Vagina (tissue), 2 donors: ENCODE results near the gene OSBPL1A. TPM values are rescaled to one million over a fixed set of nuclear protein-coding genes. Genes with fewer than 3 reads are reported as not detected.

Experiments
- DNase-seq, 2 donors: peaks; one replicate each; pipeline ENCODE4 v3.0.0-alpha.2; 2017; ENCODE audit errors: extremely low spot score in 2 of 2
- H3K27ac ChIP-seq: fragments of 200-600 bp; sonication (generic); one replicate; pipeline ENCODE4 v1.5.1; 2019
- H3K27me3 ChIP-seq: fragments of 200-600 bp; sonication (generic); one replicate; pipeline ENCODE4 v1.5.1; 2019
- H3K36me3 ChIP-seq, 2 donors: fragments of 200-600 bp; sonication (generic); one replicate each; pipeline ENCODE4 v1.5.1; 2017 to 2019
- H3K4me1 ChIP-seq: fragments of 200-600 bp; sonication (generic); one replicate; pipeline ENCODE4 v1.5.1; 2019
- H3K4me3 ChIP-seq, 2 donors: fragments of 200-600 bp; sonication (generic); 1 replicate in 1 of 2; 2 replicates in 1 of 2; pipeline ENCODE4 v1.5.1; 2016 to 2019
- H3K9me3 ChIP-seq: fragments of 200-600 bp; sonication (generic); one replicate; pipeline ENCODE4 v1.5.1; 2019
- POLR2A ChIP-seq, 2 donors: fragments of 450-650 bp; IDR thresholded peaks; one replicate each; pipeline ENCODE4 v1.6.1; 2017; ENCODE audit warnings: antibody characterized with exemption in 2 of 2, mild to moderate bottlenecking in 2 of 2, moderate library complexity in 2 of 2
- POLR2AphosphoS5 ChIP-seq, 2 donors: sonication (generic); formaldehyde crosslinking; IDR thresholded peaks; one replicate each; pipeline ENCODE4 v1.9.0; 2017; ENCODE audit warnings: antibody characterized with exemption in 2 of 2, mild to moderate bottlenecking in 2 of 2, low read depth in 1 of 2; ENCODE audit not compliant: insufficient read depth in 1 of 2
- intact Hi-C: fragments of 100-400 bp; cut with DNase I; formaldehyde crosslinking; loops from one replicate; pipeline ENCODE4 v1.15.1; 2023
- total RNA-seq: library from RNA; depleted of rRNA; stranded (reverse); fragments of >200 nt; gene quantifications from one replicate; pipeline ENCODE4 v1.2.3, GENCODE V29; 2016
- TF ChIP-seq, protein P1 (sequence below), 3 experiments: fragments of 450-650 bp in 2 of 3; fragments of 200-600 bp in 1 of 3; sonication (generic) in 1 of 3; IDR thresholded peaks; one replicate each; pipeline ENCODE4 v1.5.1; 2017 to 2019; ENCODE audit warnings: antibody characterized with exemption in 3 of 3, mild to moderate bottlenecking in 2 of 3, moderate library complexity in 2 of 3

Gene OSBPL1A
- total RNA-seq, 1 donor from 2014 or later, result 33.9 TPM

DNA sequence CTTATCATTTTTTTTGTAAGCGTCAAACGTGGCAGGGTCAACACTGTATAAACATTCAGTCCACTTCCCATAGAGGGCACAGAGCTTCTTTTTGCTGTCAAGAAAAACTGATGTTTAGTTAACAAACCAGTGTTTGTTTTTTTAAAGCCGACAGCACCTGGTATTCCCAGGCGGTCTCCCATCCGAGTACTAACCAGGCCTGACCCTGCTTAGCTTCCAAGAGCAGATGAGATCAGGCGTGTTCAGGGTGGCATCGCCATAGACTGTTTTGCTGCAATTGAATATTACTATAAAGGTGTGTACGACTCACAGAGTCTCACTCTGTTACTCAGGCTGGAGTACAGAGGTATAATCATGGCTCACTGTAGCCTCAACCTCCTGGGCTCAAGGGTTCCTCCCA is 227.3 kb downstream of the OSBPL1A start:
- DNase-seq, result no peak
- intact Hi-C loops, result no loop called here

DNA sequence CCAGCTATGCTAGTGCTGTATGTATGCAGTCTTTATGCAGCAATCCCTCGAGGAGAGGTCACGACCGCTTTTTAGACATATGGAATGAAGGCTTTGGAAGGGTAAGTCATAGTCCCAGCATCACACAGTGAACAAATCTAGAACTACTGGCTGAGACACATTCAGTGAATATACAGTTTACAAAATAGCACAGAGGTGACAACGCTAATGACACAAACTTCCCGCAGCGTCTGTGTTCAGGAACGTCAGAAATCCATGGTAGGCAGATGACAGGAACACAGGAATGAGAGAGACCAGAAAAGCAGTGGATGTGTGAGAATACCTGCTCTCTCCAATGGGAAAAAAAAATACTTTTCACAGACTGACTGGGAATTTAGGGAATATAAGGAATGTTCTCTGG is 229.1 kb downstream of the OSBPL1A start:
- TF ChIP-seq POLR2AphosphoS5 (IDR thresholded peaks at IDR 0.05; ENCODE audit: insufficient read depth in 1 of 2, low read depth in 1 of 2), result no peak
- TF ChIP-seq POLR2A (IDR thresholded peaks at IDR 0.05), result no peak
- TF ChIP-seq, protein P1, sequence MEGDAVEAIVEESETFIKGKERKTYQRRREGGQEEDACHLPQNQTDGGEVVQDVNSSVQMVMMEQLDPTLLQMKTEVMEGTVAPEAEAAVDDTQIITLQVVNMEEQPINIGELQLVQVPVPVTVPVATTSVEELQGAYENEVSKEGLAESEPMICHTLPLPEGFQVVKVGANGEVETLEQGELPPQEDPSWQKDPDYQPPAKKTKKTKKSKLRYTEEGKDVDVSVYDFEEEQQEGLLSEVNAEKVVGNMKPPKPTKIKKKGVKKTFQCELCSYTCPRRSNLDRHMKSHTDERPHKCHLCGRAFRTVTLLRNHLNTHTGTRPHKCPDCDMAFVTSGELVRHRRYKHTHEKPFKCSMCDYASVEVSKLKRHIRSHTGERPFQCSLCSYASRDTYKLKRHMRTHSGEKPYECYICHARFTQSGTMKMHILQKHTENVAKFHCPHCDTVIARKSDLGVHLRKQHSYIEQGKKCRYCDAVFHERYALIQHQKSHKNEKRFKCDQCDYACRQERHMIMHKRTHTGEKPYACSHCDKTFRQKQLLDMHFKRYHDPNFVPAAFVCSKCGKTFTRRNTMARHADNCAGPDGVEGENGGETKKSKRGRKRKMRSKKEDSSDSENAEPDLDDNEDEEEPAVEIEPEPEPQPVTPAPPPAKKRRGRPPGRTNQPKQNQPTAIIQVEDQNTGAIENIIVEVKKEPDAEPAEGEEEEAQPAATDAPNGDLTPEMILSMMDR (IDR thresholded peaks at IDR 0.05), result no peak
- intact Hi-C loops, result no loop called here
- no peaks in the 10 kb centered on the region for H3K27me3 ChIP-seq
- no peaks in the 10 kb centered on the region for H3K4me1 ChIP-seq
- peaks cover 0 to 44% of the 10 kb centered on the region in 2 donors for H3K36me3 ChIP-seq
- no peaks in the 10 kb centered on the region for H3K9me3 ChIP-seq
- no peak overlapping the region for H3K4me3 ChIP-seq
- DNase-seq, result no peak
- no peak overlapping the region for H3K27ac ChIP-seq

More for the DNA sequence above, 227.3 kb downstream of the OSBPL1A start:
- Histone ChIP-seq H3K9me3 (no peaks in the 10 kb centered on the region), H3K4me1 (no peaks in the 10 kb centered on the region), H3K27me3 (no peaks in the 10 kb centered on the region), H3K4me3 (no peak overlapping the region), H3K27ac (no peak overlapping the region), H3K36me3 (peaks cover 0 to 34% of the 10 kb centered on the region in 2 donors)
- TF ChIP-seq, protein P1 (IDR thresholded peaks at IDR 0.05), result no peak
- TF ChIP-seq POLR2A (IDR thresholded peaks at IDR 0.05) (no peak), POLR2AphosphoS5 (IDR thresholded peaks at IDR 0.05; ENCODE audit: insufficient read depth in 1 of 2, low read depth in 1 of 2) (no peak)

DNA sequence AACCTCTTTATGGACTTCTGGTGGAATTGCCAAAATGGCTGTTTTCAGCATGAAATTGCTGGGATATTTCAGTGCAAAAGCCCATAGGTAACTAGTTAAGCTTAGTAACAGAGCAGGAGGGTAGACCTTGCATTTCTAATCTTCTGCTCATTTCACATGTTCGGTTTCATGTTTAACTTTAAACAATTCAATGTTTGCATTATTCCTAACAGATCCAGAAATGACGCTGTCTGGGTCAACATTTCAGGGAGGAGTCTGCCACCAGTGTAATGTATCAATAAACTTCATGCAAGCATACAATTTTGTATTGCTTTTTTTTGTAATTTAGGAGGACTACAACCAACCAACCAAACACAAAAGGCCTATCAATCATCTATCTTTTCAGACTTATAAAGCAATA is 236.3 kb downstream of the OSBPL1A start:
- no peak overlapping the region for H3K27ac ChIP-seq
- H3K9me3 ChIP-seq, result no peaks in the 10 kb centered on the region
- H3K4me3 ChIP-seq, result no peak overlapping the region
- H3K27me3 ChIP-seq, result no peaks in the 10 kb centered on the region
- H3K4me1 ChIP-seq, result no peaks in the 10 kb centered on the region
- DNase-seq, result no peak
- TF ChIP-seq POLR2A (IDR thresholded peaks at IDR 0.05), result no peak
- no peak for TF ChIP-seq POLR2AphosphoS5 (IDR thresholded peaks at IDR 0.05; ENCODE audit: insufficient read depth in 1 of 2, low read depth in 1 of 2)
- TF ChIP-seq, protein P1 (IDR thresholded peaks at IDR 0.05), result no peak
- intact Hi-C loops, result no loop called here
- H3K36me3 ChIP-seq, result peaks cover 0 to 33% of the 10 kb centered on the region in 2 donors

DNA sequence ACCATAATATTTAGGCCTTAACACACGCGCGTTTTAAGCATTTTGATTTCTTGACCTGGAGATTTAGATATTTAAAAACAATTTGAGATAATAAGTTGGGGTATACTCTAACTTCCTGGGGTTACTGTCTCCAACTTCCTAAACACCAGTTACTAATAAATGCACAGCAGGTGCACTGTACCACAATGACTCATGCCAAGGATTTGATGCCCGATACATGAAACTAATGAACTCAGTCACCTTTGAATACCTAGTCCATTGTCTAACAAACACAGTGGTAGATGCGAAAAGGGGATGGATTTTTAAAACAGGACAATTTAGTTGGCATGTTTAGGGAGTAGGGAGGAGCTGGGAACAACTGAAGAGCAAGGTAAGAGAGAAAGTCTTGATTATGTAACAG is 237.5 kb downstream of the OSBPL1A start:
- Histone ChIP-seq H3K4me1 (no peaks in the 10 kb centered on the region), H3K27ac (no peak overlapping the region), H3K27me3 (no peaks in the 10 kb centered on the region), H3K36me3 (peaks cover 0 to 22% of the 10 kb centered on the region in 2 donors), H3K4me3 (no peak overlapping the region), H3K9me3 (no peaks in the 10 kb centered on the region)
- no peak for DNase-seq
- TF ChIP-seq, protein P1 (IDR thresholded peaks at IDR 0.05), result no peak
- TF ChIP-seq POLR2A (IDR thresholded peaks at IDR 0.05) (no peak), POLR2AphosphoS5 (IDR thresholded peaks at IDR 0.05; ENCODE audit: insufficient read depth in 1 of 2, low read depth in 1 of 2) (no peak)
- intact Hi-C loops, result no loop called here

DNA sequence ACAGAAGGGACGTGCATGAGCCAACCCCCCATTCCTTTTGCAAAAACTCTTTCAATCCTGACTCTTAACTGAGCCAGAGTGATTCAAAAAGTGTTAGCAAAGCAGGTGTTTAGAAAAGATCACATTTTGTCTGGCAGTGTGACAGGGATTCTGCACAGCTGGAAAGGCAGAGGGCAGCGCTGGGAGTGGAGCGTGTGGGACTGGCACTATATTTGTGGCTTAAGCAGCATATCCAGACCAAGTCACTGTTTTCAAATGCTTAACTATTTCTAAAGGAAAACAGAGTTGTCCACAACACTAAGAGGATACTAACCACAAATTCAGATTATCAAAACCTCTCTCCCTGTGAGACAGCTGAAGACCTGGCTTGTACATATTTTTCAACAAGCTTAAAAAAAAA is 239.8 kb downstream of the OSBPL1A start:
- DNase-seq, result no peak
- Histone ChIP-seq H3K4me1 (no peaks in the 10 kb centered on the region), H3K27me3 (no peaks in the 10 kb centered on the region), H3K9me3 (no peaks in the 10 kb centered on the region), H3K4me3 (no peak overlapping the region), H3K27ac (no peak overlapping the region), H3K36me3 (peaks cover 0 to 12% of the 10 kb centered on the region in 2 donors)
- intact Hi-C loops, result no loop called here
- no peak for TF ChIP-seq POLR2AphosphoS5 (IDR thresholded peaks at IDR 0.05; ENCODE audit: insufficient read depth in 1 of 2, low read depth in 1 of 2)
- TF ChIP-seq, protein P1 (IDR thresholded peaks at IDR 0.05), result no peak
- no peak for TF ChIP-seq POLR2A (IDR thresholded peaks at IDR 0.05)
